Cortex of kidney (tissue), 1 donor: ENCODE results near the gene GIPC2.
"Not testable (repeated sequence)": the region's sequence is repeated elsewhere in the genome, so short reads cannot be mapped to it uniquely, and the experiment has no call there.

Experiments
- DNase-seq: peaks from one replicate; lab custom pipeline; 2025; lab: John Stamatoyannopoulos, UW

Gene GIPC2

GRCh38 chr1:78095593-78095992 is 49.8 kb downstream of the GIPC2 start:
- no peak for DNase-seq

DNA sequence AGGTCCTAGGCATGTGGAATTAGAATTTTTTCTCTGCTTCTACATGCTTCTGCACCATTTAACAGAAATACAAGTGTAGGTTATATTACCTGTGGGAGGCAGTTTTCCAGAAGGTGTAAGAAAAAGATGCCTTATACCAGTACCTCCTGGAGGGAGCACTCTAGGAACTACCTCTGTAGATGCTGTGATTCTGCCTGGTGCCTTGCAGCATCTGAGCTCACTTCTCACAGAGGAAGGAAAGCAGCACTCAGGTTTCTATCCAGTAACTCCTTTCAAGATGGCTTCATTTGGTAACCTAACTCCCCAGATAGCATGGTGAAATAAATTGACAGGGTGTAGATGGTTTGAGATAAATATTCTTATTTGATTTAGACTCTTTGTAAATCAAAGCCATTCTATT is 50.3 kb downstream of the GIPC2 start:
- DNase-seq: no peak

DNA sequence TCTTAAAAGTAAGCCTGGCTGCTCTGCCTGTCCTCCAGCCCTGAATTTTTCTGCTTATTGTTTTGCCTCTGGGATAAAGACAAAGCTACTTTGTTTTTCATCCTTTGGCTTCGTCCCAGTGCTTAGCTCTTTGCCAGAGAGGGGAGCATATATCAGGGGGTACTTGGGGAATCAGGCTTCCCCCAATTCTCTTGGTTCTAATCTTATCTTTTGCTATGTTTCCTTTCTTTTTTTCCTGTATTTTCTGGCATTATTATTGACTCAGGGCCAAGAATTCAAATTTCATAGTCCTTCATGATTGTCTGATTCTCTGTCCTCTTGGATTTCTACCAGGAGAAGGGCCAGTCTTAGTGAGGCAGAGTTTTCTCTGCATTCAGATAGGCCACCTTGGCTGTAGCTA is 51.2 kb downstream of the GIPC2 start:
- DNase-seq: no peak

- DNase-seq: no peak
These were observed 55.3 kb downstream of the GIPC2 start for GRCh38 chr1:78101051-78101450.

GRCh38 chr1:78101514-78101913 is 55.7 kb downstream of the GIPC2 start:
- DNase-seq: no peak

DNA sequence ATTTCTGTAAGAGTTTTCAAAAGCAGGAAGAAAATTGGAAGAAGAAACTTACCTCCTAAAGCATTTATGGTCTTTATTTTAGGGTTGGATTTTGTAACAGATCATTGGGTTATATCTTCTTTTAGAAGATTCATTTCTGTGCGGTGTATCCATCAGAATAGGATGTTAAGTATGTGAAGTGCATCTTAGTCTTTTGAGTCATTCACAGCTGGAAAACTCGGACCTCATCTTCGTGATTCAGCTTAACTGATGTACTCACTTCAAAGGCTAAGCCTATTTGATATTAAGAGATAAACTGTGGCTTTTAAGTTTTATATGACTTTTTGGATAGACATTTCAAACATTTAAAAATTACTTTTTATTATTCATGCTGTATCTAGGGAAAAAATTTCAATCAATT is 56.3 kb downstream of the GIPC2 start:
- DNase-seq: no peak

- no peak for DNase-seq
These were observed 57.1 kb downstream of the GIPC2 start for GRCh38 chr1:78102916-78103315.

DNA sequence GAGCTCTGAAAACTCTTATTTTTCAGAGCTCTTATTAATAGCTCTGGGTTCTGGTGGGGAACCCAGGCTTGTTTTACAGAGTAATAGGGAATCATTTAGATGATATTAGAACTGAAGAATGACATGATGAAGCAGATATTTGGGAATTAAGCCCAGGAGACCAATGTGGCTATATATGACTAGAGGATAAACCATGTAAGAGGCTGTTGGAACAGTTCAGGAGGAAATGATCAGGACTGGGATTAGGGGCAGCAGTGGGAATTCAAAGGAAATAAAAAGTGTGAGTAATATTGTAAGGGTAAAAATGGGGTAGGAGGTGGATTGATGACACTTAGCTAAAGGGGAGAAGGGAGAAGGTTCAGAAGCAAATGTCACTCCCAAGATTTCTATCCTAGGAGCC is 58.6 kb downstream of the GIPC2 start:
- no peak for DNase-seq

- DNase-seq: not testable (repeated sequence)
These were observed 63.9 kb downstream of the GIPC2 start for GRCh38 chr1:78109659-78110058.

DNA sequence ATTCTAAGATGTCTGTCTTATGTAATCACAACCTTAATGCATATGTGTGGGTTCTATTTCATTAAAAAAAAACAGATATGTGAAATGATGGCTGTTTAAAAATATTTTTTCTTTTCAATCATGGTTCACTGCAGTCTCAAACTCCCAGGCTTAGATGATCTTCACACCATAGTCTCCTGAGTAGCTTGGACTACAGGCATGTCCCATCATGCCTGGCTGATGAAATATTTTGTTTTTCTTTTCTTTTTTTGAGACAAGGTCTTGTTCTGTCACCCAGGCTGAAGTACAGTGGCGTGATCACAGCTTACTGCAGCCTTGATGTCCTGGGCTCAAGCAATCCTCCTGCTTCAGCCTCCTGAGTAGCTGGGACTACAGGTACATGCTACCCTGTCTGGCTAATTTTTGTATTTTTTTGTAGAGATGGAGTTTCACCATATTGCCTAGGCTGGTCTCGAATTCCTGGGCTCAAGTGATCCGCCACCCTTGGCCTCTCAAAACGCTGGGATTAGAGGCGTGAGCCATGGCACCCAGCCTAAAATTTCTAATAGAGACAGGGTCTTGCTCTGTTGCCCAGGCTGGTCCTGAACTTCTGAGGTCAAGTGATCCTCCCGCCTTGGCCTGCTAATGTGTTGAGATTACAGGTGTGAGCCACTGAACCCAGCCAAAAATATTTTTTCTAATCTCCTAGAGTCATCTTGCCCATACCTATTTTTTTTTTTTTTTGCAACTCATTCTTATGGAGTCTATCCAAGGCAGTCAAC is 67.6 kb downstream of the GIPC2 start:
- no peak for DNase-seq

DNA sequence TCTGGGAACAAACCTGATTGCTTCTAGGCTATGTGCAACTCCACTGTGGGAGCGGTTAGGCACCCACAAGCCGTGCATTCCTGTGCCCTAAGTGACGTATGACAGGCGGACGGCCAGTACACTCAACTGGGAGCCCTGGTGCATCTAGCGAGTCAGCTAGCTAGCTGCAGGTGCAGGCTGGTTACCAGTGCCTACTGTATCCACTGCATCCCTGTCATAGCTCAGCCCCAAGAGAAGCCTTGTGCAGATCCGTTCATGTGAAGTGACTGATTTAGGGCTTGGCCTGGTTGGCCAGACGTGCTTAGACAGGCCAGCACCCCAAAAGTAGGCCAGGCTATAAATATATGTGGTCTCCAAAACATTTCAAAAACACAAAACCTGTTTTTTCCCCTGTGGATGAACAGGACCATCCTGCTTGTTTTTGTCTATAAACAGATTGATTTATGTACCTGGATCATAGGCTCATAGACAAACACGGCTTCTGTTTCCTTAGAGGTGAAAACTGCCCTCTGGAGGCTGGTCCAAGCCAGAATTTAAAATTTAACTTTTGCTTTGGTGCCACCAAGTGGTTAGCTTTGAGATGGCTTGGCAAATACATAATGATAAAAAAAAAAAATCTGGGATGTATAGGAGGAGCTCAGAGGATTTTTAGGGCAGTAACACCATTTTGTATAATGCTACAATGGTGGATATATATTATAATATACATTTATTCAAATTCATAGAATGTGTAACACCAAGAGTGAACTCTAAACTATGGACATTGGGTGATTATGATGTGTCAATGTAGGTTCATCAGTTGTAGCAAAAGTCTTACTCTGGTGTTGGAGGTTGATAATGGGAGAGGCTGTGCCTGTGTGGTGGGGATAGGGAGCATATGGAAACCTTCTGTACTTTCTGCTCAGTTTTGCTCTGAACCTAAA is 68.5 kb downstream of the GIPC2 start:
- DNase-seq: no peak

DNA sequence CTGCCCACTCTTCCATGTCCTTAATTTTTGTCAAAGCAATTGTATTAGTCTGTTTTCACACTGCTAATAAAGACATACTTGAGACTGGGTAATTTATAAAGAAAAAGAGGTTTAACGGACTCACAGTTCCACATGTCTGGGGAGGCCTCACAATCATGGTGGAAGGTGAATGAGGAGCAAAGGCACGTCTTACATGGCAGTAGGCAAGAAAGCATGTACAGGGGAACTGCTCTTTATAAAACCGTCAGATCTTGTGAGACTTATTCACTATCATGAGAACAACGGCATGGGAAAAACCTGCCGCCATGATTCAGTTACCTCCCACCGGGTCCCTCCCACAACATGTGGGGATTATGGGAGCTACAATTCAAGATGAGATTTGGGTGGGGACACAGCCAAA is 74.7 kb downstream of the GIPC2 start:
- not testable (repeated sequence) for DNase-seq

DNA sequence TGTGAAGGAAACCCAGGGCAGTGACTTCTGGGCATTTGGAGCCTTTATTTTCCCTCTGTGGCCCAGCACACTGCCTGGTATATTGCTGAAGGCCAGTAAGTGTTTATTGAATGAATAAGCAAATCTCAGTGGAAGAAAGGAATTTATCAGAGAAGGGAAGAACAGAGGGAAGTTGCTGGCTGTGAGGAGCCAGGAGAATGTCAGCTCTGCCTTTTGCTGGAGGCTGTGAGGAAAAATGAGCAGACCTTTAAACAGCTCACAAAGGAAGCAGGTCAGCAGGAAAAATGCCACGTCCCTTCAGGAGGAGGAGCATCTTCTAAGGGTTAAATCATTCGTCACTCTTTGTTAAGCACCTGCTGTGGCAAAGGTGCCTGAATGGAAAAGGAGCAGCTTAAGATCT is 75.9 kb downstream of the GIPC2 start:
- DNase-seq: no peak

DNA sequence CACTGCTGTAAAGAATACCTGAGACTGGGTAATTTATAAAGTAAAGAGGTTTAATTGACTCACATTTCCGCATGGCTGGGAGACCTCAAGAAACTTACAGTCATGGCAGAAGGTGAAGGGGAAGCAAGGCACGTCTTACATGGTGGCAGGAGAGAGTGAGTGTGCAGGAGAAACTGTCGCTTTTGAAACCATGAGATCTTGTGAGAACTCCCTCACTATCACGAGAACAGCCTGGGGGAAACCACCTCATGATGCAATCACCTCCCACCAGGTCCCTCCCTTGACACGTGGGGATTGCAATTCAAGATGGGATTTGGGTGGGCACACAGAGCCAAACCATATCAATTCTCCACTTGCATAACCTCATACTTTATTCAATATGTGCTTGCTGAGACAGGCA is 76.6 kb downstream of the GIPC2 start:
- no peak for DNase-seq

DNA sequence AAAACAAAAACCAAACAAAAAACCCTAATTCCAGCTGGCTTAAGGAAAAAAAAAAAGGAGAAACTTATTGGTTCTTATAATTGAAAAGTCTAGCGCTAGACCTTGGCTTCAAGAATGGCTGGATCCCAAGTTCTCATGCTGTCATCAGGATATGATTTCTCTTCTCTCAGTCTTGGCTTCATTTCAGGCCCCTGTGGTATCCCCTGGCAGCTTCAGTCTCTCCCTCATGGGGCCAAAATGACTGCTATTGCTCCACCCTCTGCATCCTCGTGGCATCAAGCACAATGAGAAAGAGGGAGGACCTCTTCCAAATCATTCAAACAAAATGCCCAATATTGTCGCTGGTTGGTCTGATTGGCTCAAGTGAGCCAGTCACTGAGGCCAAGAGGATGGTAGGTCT is 80.7 kb downstream of the GIPC2 start:
- DNase-seq: no peak

DNA sequence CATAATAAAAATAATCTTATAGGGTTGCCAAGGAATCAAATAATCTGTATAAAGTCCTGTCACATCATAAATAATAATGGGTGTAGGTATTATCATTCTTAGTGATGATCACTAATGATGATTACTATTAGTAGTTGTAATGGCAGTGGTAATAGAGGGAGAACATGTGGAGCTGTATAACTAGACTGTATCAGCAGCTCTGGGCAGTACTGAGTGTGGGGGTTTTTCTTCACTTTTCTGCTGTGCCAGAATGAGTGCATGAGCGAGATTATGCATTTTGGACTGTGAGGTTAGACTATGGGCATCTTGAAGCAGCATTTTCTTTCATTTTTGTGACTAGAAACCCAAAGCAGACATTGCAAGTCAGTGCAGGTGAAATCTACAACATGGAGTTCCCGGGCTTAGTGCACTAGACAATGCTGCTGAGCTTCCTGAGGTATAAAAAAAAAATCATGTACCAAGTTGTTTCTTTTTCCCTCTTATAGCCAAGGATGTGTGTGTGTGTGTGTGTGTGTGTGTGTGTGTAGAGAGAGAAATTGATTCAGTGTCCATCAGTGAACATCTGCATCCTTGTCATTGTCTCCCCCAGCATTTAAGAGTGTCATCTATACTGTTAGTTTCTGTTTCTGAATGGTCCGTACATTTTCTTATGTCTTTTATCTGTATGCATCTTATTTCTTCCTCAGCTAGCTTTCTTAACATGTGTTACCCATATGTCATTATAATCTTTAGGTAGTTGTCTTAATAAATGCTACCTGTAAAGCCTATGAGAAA is 86.6 kb downstream of the GIPC2 start:
- DNase-seq: no peak

- DNase-seq: no peak
These were observed 87.2 kb downstream of the GIPC2 start for GRCh38 chr1:78132948-78133322.

DNA sequence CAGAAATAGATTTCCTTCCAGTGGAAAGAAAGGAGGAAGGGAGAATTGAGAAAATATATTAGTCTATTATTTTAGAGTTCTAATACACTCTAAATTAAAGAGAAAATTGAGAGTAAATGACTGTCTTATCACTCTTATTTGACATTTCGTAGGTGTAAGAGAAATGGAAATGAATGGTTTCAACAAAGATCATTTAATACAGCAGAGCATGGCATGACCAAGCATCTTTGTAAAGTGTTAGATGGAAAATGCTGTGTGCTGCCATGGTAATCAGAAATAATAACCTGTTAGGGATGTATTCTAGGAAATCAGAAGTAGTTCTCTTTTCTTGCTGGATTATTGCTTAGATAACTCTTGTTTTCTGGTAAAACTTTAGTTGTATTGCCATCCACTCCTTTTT is 90.9 kb downstream of the GIPC2 start:
- no peak for DNase-seq

DNA sequence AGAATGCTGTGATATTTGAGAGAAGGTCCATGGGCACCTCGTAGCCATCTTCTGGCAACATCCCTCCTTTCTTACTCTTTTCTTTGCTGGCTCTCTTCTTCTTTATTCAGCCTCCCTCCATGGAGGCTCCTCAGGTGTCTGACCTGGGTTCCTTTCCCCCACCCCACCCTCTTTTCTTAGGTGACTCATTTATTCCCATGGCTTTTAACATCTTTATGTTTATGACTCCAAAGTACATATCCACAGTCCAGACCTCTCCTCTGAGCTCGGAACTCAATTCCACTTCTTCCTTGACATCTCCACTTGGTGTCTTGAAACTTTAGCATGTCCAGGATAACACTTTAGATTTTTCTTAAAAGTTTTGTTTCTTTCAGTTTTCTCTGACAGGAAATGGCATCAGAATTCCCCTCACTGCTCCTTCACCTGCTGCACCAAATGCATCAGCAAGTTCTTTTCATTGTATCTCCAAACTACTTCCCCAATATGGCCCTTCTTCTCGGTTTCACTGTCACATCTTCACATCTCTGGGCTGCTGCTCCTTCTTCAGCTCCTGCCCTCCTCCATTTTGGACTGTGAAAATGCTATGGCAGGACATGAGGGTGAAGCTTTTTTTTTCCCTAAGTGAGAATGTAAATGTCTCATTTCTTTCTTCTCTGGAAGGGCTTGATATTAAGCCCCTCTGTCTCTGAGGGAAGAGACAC is 95.9 kb downstream of the GIPC2 start:
- no peak for DNase-seq

DNA sequence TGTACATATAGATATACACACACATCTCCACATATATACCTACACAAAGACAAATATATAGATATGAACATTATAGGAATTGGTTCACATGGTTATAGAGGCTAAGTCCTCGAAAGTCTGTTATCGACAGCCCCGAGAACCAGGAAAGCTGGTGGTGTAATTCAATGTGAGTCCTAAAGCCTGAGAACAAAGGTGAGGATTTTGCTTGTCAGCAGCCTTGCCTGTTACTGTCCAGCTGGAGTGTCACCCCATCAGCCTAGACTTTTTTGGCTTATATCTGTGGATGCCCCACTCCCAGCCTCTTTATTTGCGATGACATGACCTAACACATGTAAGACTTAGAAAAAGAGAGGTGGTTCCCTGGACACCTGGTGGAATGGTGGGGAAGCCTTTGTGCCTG is 97.0 kb downstream of the GIPC2 start:
- DNase-seq: no peak

DNA sequence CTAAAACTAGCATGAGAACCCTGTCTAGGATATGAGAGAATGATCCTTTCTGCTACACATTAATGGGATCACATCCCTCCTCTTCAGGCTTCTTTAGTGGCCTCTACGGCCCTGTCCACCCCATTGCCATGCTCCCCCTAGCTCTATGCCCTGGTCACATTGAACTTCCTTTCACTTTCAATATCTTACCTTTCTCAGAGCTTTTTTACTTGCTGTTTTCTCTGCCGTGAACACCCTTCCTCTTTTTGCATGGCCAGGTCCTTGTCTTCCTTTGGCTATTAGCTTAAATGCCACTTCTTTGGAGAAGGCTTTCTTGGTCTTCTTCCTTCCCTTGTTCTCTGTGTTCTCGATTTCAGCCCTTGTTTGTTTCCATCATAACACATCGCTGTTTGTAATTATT is 97.4 kb downstream of the GIPC2 start:
- no peak for DNase-seq

- DNase-seq: no peak
These were observed 97.9 kb downstream of the GIPC2 start for GRCh38 chr1:78143673-78144072.
